OCI-LY1 (cell line): ENCODE results near the gene SPOCK2.
"Not testable (repeated sequence)": the region's sequence is repeated elsewhere in the genome, so short reads cannot be mapped to it uniquely, and the experiment has no call there.

Source experiments
- H2AFZ ChIP-seq: fragments of 200-600 bp; sonication (generic), shearing (Covaris generic); 2 replicates; pipeline ENCODE4 v1.6.0; 2014; ENCODE audit warnings: antibody characterized with exemption, mild to moderate bottlenecking, low read length
- H3F3A ChIP-seq: fragments of 200-600 bp; sonication (generic), shearing (Covaris generic); 2 replicates; pipeline ENCODE4 v1.6.0; 2014; ENCODE audit warnings: mild to moderate bottlenecking, antibody characterized with exemption, low read length, moderate library complexity; ENCODE audit not compliant: insufficient read depth
- H3K27ac ChIP-seq: fragments of 200-600 bp; sonication (generic); 2 replicates; pipeline ENCODE4 v1.5.1; 2014; ENCODE audit warnings: low read length, mixed run types, mild to moderate bottlenecking, low read depth; ENCODE audit not compliant: poor library complexity, severe bottlenecking
- H3K27me3 ChIP-seq: fragments of 200-600 bp; sonication (generic); 2 replicates; pipeline ENCODE4 v1.6.0; 2014; ENCODE audit warnings: antibody characterized with exemption, mild to moderate bottlenecking, low read length, moderate library complexity; ENCODE audit not compliant: insufficient read depth
- H3K36me3 ChIP-seq: fragments of 200-600 bp; sonication (generic); 2 replicates; pipeline ENCODE4 v1.6.1; 2014; ENCODE audit warnings: mild to moderate bottlenecking, antibody characterized with exemption, low read length, moderate library complexity, mixed read lengths; ENCODE audit not compliant: insufficient read depth
- H3K4me1 ChIP-seq: fragments of 200-600 bp; sonication (generic); 2 replicates; pipeline ENCODE4 v1.5.1; 2014; ENCODE audit warnings: mild to moderate bottlenecking, low read length, moderate library complexity; ENCODE audit not compliant: insufficient read depth, severe bottlenecking
- H3K4me2 ChIP-seq: fragments of 200-600 bp; sonication (generic), shearing (Covaris generic); 2 replicates; pipeline ENCODE4 v1.6.1; 2014; ENCODE audit warnings: low read length
- H3K4me3 ChIP-seq: fragments of 200-600 bp; sonication (generic); 2 replicates; pipeline ENCODE4 v1.5.1; 2014; ENCODE audit warnings: low read length, low read depth, mild to moderate bottlenecking, mixed read lengths; ENCODE audit not compliant: poor library complexity, severe bottlenecking
- H3K79me2 ChIP-seq: fragments of 200-600 bp; shearing (Covaris generic); 2 replicates; pipeline ENCODE4 v1.6.1; 2016; ENCODE audit warnings: mixed run types, low read length, mixed read lengths; ENCODE audit not compliant: insufficient read depth
- H3K9ac ChIP-seq: fragments of 200-600 bp; sonication (generic), shearing (Covaris generic); 2 replicates; pipeline ENCODE4 v1.6.1; 2014; ENCODE audit warnings: mild to moderate bottlenecking, low read length, mixed read lengths
- H3K9me2 ChIP-seq: fragments of 200-600 bp; sonication (generic), shearing (Covaris generic); 2 replicates; pipeline ENCODE4 v1.6.1; 2014; ENCODE audit warnings: low read depth, mild to moderate bottlenecking, low read length, mixed read lengths
- H3K9me3 ChIP-seq: fragments of 200-600 bp; shearing (Covaris generic); 2 replicates; pipeline ENCODE4 v1.6.1; 2014; ENCODE audit warnings: low read length, mixed read lengths
- H4K20me1 ChIP-seq: fragments of 200-600 bp; sonication (generic), shearing (Covaris generic); 2 replicates; pipeline ENCODE4 v1.6.0; 2016; ENCODE audit warnings: mild to moderate bottlenecking, low read length; ENCODE audit not compliant: insufficient read depth
- CTCF ChIP-seq: fragments of 200-600 bp; sonication (generic), shearing (Covaris generic); IDR thresholded peaks from 2 replicates; pipeline ENCODE4 v1.5.1; 2017; ENCODE audit warnings: mild to moderate bottlenecking, antibody characterized with exemption, low read length, moderate library complexity, mixed read lengths
- EZH2 ChIP-seq: fragments of 200-600 bp; sonication (generic), shearing (Covaris generic); IDR thresholded peaks from 2 replicates; pipeline ENCODE4 v1.8.0; 2017; ENCODE audit warnings: borderline replicate concordance, mixed run types, mild to moderate bottlenecking, antibody characterized with exemption, low read length, moderate library complexity, mixed read lengths

The SPOCK2 gene

GRCh38 chr10:72108830-72109635, 20.7 kb upstream of the SPOCK2 start:
- Histone ChIP-seq H3K79me2 (no peaks in the 10 kb centered on the region), H2AFZ (no peak overlapping the region), H3K4me1 (peaks cover 12% of the 10 kb centered on the region), H3K9me3 (no peaks in the 10 kb centered on the region), H3K4me3 (no peak overlapping the region), H3K9me2 (no peaks in the 10 kb centered on the region), H3K9ac (no peak overlapping the region), H3K4me2 (no peak overlapping the region), H4K20me1 (no peaks in the 10 kb centered on the region), H3K36me3 (peaks cover 5% of the 10 kb centered on the region; the same call in 1 of the 2 replicates), H3K27me3 (no peaks in the 10 kb centered on the region), H3F3A (no peaks in the 10 kb centered on the region), H3K27ac (no peak overlapping the region)
- TF ChIP-seq CTCF (no peak), EZH2 (no peak)

- not testable (repeated sequence) for H2AFZ ChIP-seq, H3K4me2 ChIP-seq, H3K79me2 ChIP-seq, H3K27me3 ChIP-seq, H4K20me1 ChIP-seq, H3K9me3 ChIP-seq, H3K4me3 ChIP-seq, H3K9me2 ChIP-seq, H3K36me3 ChIP-seq, H3K9ac ChIP-seq, H3F3A ChIP-seq, H3K27ac ChIP-seq
- peaks cover 12% of the 10 kb centered on the region for H3K4me1 ChIP-seq
These were observed 19.6 kb upstream of the SPOCK2 start for GRCh38 chr10:72108004-72108370.

- Histone ChIP-seq H3K9me3 (no peaks in the 10 kb centered on the region), H3K27me3 (no peaks in the 10 kb centered on the region), H4K20me1 (no peaks in the 10 kb centered on the region), H3K27ac (no peak overlapping the region), H3K4me1 (peaks cover 12% of the 10 kb centered on the region), H3K4me3 (no peak overlapping the region), H2AFZ (no peak overlapping the region), H3K79me2 (no peaks in the 10 kb centered on the region), H3K4me2 (no peak overlapping the region), H3K9ac (no peak overlapping the region), H3K36me3 (peaks cover 4% of the 10 kb centered on the region; the same call in 1 of the 2 replicates), H3K9me2 (no peaks in the 10 kb centered on the region), H3F3A (no peaks in the 10 kb centered on the region)
- no peak for TF ChIP-seq CTCF
- TF ChIP-seq EZH2, result no peak
These were observed 19.1 kb upstream of the SPOCK2 start for GRCh38 chr10:72107325-72108003.
